ENCODE data around the gene ISLR. TPM values are rescaled to one million over a fixed set of nuclear protein-coding genes. Genes with fewer than 3 reads are reported as not detected.

ISLR gene
- total and polyA plus RNA-seq, 8 donors: 3.5 to 44.6 (median 12.0) TPM

DNA sequence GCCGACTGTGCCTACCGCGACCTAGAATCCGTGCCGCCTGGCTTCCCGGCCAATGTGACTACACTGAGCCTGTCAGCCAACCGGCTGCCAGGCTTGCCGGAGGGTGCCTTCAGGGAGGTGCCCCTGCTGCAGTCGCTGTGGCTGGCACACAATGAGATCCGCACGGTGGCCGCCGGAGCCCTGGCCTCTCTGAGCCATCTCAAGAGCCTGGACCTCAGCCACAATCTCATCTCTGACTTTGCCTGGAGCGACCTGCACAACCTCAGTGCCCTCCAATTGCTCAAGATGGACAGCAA lies 1.4 kb downstream of the ISLR start:
- Histone ChIP-seq H3K4me3 (peak overlapping the region; percentile 31 to 40 (median 36)), H3K27me3 (peaks cover 0 to 3% (median 0%) of the 10 kb centered on the region in 3 donors), H3K36me3 (peaks cover 0 to 10% (median 0%) of the 10 kb centered on the region in 4 donors), H3K27ac (peak overlapping the region in 3 of 5 donors; percentile 22 to 80 (median 78)), H3K9me3 (no peaks in the 10 kb centered on the region), H3K4me1 (peaks cover 12 to 72% (median 48%) of the 10 kb centered on the region in 4 donors)
- intact Hi-C loops (cut with DNase I; ENCODE audit: low total_unique reads): no loop called here
- no peak for DNase-seq
- no peak for TF ChIP-seq POLR2A (IDR thresholded peaks at IDR 0.05)
- TF ChIP-seq, protein P1, sequence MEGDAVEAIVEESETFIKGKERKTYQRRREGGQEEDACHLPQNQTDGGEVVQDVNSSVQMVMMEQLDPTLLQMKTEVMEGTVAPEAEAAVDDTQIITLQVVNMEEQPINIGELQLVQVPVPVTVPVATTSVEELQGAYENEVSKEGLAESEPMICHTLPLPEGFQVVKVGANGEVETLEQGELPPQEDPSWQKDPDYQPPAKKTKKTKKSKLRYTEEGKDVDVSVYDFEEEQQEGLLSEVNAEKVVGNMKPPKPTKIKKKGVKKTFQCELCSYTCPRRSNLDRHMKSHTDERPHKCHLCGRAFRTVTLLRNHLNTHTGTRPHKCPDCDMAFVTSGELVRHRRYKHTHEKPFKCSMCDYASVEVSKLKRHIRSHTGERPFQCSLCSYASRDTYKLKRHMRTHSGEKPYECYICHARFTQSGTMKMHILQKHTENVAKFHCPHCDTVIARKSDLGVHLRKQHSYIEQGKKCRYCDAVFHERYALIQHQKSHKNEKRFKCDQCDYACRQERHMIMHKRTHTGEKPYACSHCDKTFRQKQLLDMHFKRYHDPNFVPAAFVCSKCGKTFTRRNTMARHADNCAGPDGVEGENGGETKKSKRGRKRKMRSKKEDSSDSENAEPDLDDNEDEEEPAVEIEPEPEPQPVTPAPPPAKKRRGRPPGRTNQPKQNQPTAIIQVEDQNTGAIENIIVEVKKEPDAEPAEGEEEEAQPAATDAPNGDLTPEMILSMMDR (IDR thresholded peaks at IDR 0.05): no peak
- WGBS, 5 donors: 77 to 93% (median 90%) methylated on average over 3 to 14 of the region's 14 CpGs

DNA sequence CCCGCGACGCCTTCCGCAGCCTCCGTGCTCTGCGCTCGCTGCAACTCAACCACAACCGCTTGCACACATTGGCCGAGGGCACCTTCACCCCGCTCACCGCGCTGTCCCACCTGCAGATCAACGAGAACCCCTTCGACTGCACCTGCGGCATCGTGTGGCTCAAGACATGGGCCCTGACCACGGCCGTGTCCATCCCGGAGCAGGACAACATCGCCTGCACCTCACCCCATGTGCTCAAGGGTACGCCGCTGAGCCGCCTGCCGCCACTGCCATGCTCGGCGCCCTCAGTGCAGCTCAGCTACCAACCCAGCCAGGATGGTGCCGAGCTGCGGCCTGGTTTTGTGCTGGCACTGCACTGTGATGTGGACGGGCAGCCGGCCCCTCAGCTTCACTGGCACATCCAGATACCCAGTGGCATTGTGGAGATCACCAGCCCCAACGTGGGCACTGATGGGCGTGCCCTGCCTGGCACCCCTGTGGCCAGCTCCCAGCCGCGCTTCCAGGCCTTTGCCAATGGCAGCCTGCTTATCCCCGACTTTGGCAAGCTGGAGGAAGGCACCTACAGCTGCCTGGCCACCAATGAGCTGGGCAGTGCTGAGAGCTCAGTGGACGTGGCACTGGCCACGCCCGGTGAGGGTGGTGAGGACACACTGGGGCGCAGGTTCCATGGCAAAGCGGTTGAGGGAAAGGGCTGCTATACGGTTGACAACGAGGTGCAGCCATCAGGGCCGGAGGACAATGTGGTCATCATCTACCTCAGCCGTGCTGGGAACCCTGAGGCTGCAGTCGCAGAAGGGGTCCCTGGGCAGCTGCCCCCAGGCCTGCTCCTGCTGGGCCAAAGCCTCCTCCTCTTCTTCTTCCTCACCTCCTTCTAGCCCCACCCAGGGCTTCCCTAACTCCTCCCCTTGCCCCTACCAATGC lies 2.0 kb downstream of the ISLR start:
- Histone ChIP-seq H3K27me3 (peaks cover 0 to 3% (median 0%) of the 10 kb centered on the region in 3 donors), H3K4me1 (peaks cover 12 to 78% (median 52%) of the 10 kb centered on the region in 4 donors), H3K9me3 (no peaks in the 10 kb centered on the region), H3K4me3 (peak overlapping the region in 2 of 4 donors; percentile 31 to 40), H3K36me3 (peaks cover 0 to 10% (median 0%) of the 10 kb centered on the region in 4 donors), H3K27ac (peak overlapping the region in 1 of 5 donors; percentile 80)
- TF ChIP-seq EP300 (IDR thresholded peaks at IDR 0.05): no peak
- TF ChIP-seq POLR2AphosphoS5 (IDR thresholded peaks at IDR 0.05): no peak
- TF ChIP-seq, protein P1 (IDR thresholded peaks at IDR 0.05): no peak
- TF ChIP-seq POLR2A (IDR thresholded peaks at IDR 0.05): no peak
- 82 to 89% (median 86%) methylated on average over 20 to 45 of the region's 45 CpGs for WGBS, 5 donors
- no peak for DNase-seq
- intact Hi-C loops (cut with DNase I; ENCODE audit: low total_unique reads): no loop called here

DNA sequence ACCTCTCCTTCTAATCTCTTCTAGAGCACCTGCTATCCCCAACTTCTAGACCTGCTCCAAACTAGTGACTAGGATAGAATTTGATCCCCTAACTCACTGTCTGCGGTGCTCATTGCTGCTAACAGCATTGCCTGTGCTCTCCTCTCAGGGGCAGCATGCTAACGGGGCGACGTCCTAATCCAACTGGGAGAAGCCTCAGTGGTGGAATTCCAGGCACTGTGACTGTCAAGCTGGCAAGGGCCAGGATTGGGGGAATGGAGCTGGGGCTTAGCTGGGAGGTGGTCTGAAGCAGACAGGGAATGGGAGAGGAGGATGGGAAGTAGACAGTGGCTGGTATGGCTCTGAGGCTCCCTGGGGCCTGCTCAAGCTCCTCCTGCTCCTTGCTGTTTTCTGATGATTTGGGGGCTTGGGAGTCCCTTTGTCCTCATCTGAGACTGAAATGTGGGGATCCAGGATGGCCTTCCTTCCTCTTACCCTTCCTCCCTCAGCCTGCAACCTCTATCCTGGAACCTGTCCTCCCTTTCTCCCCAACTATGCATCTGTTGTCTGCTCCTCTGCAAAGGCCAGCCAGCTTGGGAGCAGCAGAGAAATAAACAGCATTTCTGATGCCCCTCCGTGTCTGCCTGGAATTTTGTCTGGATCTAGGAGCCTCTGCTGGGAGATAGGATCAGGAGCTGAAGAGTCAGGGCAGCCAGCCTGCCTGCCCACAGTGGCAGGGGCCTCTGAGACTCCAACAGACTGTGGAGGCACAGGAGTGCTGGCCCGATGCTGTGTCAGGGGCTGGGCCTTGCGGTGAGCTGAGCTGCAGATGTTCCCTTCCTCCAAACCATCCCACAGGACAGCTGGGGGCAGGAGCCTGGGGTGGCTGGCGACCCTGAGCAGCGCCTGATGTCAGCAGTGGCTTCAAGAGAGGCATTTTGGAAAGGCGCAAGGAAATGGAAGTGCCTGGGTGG lies 3.0 kb downstream of the ISLR start:
- Histone ChIP-seq H3K9me3 (no peaks in the 10 kb centered on the region), H3K36me3 (peaks cover 0 to 10% (median 0%) of the 10 kb centered on the region in 4 donors), H3K27me3 (peaks cover 0 to 3% (median 0%) of the 10 kb centered on the region in 3 donors), H3K4me3 (no peak overlapping the region), H3K27ac (no peak overlapping the region), H3K4me1 (peaks cover 12 to 79% (median 53%) of the 10 kb centered on the region in 4 donors)
- TF ChIP-seq POLR2A (IDR thresholded peaks at IDR 0.05) (no peak), POLR2AphosphoS5 (IDR thresholded peaks at IDR 0.05) (no peak), EP300 (IDR thresholded peaks at IDR 0.05) (no peak)
- TF ChIP-seq, protein P1 (IDR thresholded peaks at IDR 0.05): no peak
- 64 to 72% (median 70%) methylated on average over 8 to 10 of the region's 10 CpGs for WGBS, 5 donors
- intact Hi-C loops (cut with DNase I; ENCODE audit: low total_unique reads): no loop called here
- no peak for DNase-seq
